Stimulated activated CD8-positive, alpha-beta memory T cell treated with anti-CD3 and anti-CD28 coated beads, Interleukin-15, amount 100 ng/mL, for 1 hour (primary cell): Measurements from ENCODE around the gene TDP1.
"Not testable (repeated sequence)": the region's sequence is repeated elsewhere in the genome, so short reads cannot be mapped to it uniquely, and the experiment has no call there.

Source experiments
- DNase-seq: peaks from one replicate; pipeline ENCODE4 v3.0.0-alpha.2; 2020; ENCODE audit warnings: low read depth

The TDP1 gene

DNA sequence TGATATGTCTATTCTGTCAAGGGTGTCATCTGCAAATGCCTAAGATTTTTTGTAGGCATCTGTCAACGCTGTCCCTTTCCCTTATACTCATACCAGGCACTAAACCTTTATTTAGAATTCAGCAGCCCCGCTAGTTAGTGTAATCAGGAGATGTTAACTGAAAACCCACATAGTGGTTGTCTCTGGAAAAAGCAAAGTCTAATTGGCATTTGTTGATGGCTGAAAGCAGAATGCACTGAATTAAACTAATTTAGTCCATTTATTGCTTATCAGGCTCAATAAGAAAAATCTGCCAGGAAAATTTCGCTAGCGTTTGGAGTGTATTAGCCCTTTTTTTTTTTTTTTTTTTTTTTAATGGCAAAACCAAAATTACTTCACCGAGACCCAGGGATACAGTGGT lies 34.5 kb downstream of the TDP1 start:
- no peak for DNase-seq

DNA sequence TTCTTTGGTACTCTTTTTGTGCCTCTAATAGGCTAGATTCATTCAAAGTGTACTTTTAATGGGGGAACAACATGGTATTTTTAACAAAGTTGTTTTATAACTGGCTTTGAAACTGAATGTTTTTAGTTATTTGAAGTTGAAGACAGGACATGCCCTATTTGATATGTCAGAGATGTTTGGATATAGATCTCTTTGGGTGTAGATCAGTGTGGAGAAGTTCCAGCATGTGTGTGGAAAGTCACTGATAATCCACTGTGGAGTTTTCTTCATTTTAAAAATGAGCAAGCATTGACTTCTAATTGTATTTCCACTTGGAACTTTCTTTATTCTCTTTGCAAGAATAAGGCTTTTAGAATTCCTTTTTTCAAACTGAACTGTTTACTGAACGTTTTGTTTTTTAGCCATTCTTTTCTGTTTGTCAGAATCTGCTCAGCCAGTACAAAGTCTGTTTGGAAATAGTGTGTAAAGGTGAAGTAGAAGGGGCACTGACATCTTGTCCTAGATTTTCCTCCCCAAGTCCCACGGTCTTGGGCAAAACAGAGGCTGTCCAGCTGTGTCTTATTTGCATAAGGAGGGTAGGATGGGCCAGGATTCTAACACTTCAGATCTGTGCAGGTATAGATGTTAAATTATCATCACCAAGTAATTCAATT lies 35.0 kb downstream of the TDP1 start:
- no peak for DNase-seq

DNA sequence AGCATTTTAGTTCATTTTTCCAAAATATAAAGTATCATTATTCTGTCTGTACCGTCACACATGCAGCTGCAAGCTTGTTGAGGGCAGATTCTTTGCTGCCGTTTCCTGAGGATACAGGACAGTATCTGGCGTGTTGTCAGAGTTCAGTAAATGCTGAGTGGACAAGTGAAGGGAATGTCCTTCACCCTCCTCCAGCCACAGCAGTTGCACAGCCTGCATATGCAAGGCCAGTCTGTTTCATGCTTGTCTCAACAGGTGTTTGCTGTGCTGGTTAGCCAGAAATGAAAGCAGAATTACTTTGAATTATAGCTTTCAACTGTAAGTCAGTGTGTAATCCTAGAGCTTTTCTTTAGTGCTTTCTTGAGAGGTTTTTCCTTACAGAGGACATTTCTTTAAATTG lies 36.5 kb downstream of the TDP1 start:
- no peak for DNase-seq

DNA sequence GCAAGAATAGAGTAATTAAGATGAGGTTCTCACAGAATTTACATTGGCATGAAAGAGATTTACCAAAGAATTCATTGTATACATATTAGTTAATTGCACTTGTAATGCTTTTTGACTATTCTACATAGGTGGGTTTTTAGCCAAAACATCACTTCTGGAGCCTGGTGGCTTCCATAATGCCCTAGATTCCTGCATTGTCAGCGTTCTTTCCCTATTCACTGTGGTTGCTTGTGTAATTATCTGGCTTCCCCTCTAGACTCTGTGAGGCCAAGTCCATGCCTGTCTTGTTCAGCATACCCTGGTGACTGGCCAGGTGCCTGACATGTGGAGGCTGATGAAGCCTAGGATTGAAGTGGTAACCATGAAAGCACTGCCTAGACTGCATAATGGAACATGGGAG lies 41.2 kb downstream of the TDP1 start:
- no peak for DNase-seq

DNA sequence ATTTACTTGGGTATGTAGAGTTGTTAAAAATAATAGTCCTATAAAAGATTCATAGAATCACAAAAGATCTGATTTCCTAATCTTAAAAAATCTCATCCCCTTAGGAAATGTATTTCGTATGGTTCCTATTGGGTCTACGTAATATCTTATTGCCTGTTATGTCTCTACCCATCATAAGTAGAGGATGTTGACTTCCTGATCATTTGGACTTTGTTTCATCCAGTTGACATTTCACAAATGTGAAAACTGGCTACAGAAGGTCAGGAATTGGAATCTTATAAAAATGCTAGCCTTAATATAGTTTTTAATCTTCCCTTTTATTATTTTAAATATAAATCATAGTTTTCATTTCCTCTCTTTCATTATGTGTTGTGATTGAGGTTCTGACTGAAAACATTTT lies 45.2 kb downstream of the TDP1 start:
- DNase-seq, result no peak

DNA sequence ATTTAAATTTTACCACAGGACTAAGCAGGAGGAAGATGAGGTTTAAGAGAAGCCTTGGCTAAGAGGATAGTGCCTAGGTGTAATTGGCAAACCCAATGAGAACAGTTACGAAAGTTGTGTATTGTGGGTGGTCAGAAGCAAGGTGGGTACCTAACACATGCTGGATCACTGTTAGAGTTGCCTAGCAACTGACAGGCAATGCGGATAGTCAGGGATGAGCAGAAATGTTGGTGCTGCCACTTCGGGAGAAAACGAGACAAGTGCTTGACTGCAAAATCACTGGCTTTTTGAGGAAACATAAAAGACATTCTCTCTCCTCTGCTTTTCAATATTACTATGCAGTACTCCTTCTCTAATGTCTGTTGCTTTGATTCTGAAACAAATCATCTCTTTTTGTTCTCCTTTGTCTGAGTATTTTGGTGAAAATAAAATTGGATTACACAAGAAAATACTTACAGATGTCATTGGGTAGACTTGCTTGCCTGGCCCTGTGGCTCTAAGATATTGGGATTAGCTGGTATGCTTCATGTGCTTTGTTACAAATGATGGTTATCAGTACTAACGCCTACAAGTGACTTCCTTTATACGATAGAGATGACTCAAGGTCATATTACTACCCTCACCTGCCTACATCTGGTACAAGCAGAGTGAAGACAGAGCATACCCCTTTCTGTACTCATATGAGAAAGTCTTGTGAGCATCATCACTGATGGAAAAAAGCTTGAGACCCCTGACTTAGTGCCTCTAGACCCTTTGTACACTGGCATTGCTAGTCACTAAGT lies 48.0 kb downstream of the TDP1 start:
- no peak for DNase-seq

DNA sequence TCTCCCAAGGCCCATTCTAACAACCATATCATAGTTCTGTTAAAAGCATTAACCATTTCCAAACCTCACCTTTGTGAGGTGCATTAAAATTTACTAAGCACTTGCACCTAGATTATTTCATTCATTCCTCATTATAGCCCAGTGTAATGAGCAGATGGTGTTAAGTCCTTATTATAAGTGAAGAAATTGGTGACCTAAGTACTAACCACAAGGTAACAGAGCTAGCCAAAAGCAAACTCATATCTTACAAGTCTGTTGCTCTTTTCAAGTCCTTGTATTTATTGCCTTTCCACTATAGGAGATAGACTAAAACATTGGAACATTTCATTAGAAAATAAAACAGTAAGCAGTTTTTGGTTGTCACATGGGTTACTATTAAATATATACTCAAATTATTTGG lies 49.7 kb downstream of the TDP1 start:
- DNase-seq, result no peak

DNA sequence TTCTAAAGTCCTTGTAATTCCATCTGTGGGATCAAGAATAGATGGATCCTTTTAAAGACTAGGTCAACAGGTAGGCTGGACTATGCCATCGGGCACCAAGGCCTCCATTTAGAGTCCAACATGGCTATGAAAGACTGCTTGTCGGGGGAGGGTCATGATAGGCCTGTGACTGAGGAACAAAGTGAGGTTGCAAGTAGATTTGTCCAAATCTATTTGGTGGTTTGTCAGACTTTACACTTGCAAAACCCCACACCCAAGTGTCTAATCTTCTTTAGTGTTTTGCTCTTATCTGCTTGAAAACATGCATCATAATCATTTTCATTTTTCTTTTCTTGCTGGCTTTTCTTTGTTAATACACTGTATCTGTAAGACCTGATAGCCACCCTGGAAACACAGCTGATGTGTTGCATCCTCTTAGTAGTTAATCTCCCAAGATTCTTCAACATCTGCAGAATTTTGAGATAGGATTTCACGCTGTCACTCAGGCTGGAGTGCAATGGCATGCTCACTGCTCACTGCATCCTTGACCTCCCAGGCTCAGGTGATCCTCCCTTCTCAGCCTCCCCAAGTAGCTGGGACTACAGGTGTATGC lies 50.3 kb downstream of the TDP1 start:
- no peak for DNase-seq

DNA sequence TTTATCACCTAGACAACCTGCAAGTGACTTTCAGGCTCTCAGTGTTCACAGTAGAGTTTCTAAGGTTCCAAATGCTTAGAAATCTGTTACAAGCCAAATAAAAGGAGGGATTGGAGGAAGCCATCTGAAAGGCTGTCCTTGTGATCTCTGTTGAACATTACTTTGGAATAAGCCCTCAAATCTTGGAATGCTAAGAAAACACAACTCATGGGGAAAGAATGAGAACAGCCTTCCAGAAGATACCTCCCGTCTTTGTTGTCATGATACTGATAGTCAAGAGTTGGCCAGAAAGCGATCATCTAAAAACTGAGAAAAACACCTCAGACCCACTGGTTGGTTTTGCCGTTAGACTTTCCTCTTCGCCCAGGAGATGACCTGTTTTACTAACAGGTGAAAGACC lies 61.6 kb downstream of the TDP1 start:
- no peak for DNase-seq

DNA sequence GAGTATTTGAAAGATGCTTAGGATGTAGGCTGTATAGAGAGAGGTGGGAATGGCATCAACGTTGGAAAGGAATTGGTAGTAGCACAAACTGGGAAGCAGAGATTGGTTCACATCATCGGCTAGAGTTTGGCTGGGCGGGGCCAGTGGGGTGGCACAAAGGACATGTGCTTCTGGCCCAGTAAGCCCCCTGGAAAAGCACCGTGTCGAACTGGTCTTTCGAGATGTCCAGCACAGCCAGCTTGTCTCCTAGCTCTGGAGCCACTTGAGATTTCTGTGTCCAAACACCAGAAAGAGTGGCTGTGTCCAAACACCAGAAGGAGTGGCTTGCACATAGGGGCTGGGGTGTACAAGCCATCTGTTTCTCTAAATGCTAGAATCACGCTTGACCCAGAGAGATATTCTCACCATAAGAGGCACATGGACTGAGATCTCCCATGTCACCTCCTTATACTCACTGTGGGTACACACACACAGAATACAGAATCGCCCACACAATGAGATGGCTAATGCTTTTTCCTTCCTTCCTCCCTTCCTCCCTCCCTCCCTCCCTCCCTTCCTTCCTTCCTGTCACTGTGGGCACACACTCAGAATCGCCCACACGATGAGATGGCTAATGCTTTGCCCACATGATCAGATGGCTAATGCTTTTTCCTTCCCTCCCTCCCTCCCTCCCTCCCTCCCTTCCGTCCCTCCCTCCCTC lies 64.2 kb downstream of the TDP1 start:
- DNase-seq, result no peak

DNA sequence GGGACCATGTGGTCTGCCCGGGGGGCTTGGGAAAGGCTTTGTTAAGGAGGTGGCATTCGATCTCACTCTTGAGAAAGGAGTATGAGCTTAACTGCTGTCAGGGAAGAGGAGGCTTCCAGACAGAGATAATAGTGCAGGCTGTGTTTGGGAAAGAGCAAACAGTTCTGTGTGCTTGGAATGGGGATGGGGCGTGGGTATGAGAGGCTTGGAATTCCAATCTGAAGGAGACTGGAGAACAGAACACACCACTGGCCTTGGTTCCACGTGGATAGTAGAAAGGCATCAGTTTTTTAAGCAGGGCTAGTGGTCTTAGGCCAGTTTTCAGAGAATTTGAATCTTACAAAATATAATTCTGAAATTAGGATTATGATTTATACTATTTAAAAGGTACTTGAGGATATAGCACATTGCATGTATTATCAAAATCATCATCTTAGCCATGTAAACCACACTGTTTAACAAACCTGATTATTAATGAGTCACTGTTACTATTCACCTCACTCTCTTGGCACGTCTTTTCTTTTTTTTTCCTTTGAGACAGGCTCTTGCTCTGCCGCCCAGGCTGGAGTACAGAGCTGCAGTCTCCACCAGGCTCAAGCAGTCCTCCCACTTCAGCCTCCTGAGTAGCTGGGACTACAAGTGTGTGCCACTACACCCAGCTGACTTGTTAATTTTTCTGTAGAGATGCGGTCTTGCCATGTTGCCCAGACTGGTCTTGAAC lies 67.6 kb downstream of the TDP1 start:
- no peak for DNase-seq

DNA sequence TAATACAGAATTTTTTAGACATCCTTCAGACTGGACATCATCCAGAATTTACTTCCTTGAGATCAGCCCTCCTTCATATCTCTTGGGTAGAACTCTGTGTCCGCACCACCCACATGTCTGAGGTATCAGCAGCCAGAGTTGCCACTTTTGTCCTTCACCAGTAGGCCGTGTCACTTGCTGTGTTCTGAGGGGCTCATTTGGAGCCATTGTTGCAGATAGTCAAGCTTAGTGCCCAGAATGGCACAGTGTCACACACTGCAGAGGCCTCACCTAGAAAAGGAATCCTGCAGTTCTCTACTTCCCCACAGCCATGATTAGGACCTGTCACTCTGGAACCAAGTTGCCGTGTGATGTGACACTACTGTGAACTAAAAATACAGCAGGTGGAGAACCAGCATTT lies 69.2 kb downstream of the TDP1 start:
- no peak for DNase-seq

DNA sequence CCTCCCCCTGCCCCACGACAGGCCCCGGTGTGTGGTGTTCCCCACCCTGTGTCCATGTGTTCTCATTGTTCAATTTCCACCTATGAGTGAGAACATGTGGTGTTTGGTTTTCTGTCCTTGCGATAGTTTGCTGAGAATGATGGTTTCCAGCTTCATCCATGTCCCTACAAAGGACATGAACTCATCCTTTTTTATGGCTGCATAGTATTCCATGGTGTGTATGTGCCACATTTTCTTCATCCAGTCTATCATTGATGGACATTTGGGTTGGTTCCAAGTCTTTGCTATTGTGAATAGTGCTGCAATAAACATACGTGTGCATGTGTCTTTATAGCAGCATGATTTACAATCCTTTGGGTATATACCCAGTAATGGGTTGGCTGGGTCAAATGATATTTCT lies 70.9 kb downstream of the TDP1 start:
- DNase-seq, result not testable (repeated sequence)

DNA sequence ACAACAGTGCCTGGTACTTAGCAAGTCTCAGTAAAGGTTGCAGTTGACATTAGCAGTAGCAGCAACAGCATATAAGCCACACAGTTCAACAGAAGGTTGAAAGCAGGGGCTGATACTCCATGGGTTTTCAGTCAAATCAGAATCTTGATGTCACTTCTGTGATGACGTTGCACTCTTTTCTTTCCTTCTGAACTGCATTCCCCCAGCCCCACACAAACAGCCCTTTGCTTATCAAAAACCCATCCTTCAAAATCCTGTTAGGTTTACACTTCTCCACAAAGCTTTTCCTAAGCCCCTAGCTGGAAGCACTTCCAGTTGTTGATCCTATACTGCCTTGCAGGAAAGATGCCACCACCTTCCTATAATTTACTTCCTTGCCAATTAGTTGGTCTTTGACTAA lies 72.1 kb downstream of the TDP1 start:
- no peak for DNase-seq

DNA sequence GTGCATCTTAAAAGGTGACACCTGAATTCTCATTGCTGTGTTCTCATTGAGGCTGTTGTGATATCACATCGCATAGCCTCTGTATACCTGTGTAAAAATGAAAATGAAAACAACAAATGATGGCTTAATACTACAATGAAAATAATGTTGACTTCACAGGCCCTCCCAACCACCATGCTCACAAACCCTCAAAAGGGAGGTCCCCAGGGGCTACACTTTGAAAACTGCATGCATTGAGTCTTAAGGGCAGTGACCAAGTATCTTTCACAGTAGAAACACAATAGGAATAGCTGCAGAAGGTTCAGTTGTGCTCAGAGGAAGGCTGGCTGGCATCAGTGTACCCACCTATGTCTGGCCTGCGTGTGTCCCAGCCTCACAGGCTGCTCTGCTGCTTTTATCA lies 78.4 kb downstream of the TDP1 start:
- no peak for DNase-seq

DNA sequence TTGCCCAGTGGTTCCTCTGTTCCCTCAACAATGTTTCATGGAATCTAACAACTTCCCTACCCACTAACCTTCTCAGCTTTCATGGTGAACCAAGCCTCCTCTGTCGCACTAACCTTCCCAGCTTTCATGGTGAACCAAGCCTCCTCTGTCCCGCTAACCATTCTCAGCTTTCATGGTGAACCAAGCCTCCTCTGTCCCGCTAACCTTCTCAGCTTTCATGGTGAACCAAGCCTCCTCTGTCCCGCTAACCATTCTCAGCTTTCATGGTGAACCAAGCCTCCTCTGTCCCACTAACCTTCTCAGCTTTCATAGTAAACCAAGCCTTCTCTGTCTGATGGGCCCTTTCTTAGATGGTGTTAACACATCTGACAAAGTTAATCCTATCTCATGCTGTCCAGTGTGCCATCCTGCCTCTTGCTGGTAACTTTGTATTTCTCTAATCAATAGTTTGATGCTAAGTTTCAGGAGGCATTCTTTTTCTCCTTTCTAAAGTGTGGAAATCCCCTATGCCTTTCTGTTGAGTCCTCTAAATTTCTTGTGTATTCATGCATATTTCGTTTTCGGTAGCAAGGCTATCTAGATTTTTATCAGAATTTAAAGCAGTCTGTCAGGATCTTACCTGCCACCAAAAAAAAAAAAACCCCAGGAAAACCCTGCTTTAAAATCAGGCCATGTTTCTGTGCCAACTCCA lies 79.3 kb downstream of the TDP1 start:
- DNase-seq, result no peak

DNA sequence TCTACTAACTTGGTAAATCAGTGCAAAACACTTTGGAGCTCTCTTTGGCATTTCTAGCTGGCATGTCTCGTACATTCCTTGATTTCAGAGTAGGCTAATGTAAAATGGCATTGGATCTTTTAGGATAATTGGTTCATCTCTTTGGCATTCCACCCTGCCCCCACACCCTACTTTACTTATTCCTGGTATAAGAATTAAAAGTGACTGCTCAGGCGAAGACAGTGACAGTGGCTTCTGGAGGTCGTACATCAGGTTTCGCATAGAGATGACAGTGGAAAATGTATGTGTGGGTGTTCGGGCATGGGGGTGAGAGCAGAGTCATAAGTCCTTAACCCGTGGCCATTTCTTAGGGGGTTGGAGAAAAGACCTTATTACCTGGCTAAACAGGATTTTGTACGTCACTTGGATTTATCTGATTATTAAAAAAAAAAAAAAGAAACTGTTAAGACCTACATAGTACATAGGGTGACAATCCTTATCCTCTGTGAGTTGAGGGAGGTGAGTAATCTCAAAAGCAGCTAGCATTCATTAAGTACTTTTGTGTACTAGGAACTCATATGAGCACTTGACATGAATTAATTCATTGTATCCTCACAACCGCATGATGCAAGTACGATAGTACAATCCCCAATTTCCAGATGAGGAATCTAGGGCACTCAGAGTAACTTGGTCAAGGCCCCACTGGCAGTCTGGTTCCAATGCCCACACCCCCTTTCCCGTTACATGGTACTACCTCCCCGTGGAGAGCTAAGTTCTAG lies 83.7 kb downstream of the TDP1 start:
- DNase-seq, result no peak

DNA sequence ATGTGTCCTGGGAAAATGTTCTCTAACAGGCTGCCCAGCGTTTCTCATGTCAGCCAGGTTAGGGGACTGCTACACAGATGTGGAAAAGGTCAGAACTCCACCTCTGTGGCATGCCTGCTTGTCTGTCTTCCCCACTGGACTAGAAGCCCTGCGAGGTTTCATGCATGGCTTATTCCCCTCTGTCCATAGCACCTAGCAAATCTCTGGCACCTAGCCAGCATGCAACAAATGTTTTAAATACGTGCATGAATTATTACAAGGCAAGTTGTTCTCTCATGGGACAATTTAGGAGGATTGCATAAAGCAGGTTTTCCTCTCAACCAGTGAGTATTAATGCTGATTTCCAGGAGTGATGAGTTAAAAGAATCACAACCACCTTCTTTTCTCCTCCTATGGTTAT lies 84.7 kb downstream of the TDP1 start:
- no peak for DNase-seq

DNA sequence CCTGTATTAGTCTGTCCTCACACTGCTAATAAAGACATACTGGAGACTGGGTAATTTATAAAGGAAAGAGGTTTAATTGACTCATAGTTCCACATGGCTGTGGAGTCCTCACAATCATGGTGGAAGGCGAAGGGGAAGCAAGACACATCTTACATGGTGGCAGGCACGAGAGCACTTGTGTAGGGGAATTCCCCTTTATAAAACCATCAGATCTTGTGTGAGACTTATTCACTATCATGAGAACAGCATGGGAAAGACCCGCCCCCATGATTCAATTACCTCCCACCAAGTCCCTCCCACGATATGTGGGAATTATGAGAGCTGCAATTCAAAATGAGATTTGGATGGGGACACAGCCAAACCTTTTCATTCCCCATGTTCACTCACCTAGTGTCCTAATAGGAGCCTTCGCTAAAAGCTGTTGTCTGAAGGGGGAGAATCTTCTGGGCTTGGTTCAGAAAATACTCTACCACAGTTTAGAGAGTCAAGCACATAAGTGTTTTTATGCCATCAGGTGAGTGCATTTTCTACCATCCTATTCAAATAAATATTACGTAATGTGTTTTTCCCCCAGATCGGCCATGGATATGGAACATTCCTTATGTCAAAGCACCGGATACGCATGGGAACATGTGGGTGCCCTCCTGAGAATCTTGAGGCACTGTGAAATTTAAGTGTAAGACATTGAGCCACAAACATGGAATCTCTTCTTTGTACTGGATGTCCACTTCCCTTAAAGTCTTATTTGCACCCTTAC lies 86.9 kb downstream of the TDP1 start:
- no peak for DNase-seq

DNA sequence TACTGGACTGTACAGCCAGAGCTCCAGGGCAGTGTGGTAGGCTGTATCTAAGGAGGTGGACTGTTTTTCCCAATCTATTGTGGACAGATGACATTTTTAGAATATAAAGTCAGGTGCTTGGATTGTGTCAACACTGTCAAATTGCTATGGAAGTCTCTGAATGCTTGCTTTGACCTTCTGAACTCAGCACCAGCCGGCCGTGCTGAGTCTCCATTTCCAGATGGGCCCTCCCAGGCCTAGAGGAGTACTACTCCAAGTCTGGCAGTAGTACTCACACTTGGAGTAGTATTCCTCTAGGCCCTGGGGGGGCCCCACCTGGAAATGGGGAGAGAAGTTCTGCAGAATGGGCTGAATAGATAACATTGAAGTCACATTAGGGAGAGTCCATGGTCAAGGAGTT lies 89.9 kb downstream of the TDP1 start:
- no peak for DNase-seq
